ENCODE results near the gene PPP1R13L. TPM values are rescaled to one million over a fixed set of nuclear protein-coding genes. Genes with fewer than 3 reads are reported as not detected.

PPP1R13L gene
- total RNA-seq, 1 donor from 2014 or later, result 56.7 TPM

- no peaks in the 10 kb centered on the region for H3K9me3 Mint-ChIP-seq (ENCODE audit: unreplicated experiment)
- Histone ChIP-seq H3K4me1 (ENCODE audit: insufficient read depth, low read length) (peaks cover 29% of the 10 kb centered on the region), H3K4me2 (ENCODE audit: low read length) (no peak overlapping the region), H3K79me2 (ENCODE audit: insufficient read depth, low read length) (no peaks in the 10 kb centered on the region), H3K36me3 (ENCODE audit: insufficient read depth, low read length) (no peaks in the 10 kb centered on the region), H3K9ac (ENCODE audit: low read length) (no peak overlapping the region), H3K27me3 (ENCODE audit: insufficient read depth, low read length) (no peaks in the 10 kb centered on the region), H2AFZ (ENCODE audit: low read depth, low read length) (no peak overlapping the region), H4K20me1 (ENCODE audit: insufficient read depth, low read length) (no peaks in the 10 kb centered on the region), H3K4me3 (ENCODE audit: insufficient read depth, low read depth, low read length) (no peak overlapping the region), H3K27ac (ENCODE audit: low read depth, low read length) (peak overlapping the region; percentile 13), H3K9me3 (ENCODE audit: insufficient read depth, low read depth, low read length) (no peaks in the 10 kb centered on the region)
- TF ChIP-seq EZH2 (IDR thresholded peaks at IDR 0.05; ENCODE audit: insufficient read depth, low read length), result no peak
- no peak for TF ChIP-seq CTCF (IDR thresholded peaks at IDR 0.05; ENCODE audit: insufficient read depth, low read depth, low read length)
- H3K27ac Mint-ChIP-seq (ENCODE audit: unreplicated experiment), result peak overlapping the region; percentile 83
- DNase-seq (ENCODE audit: low read depth) (peak; percentile 37), FAIRE-seq (no peak)
- peak overlapping the region; percentile 78 for H3K4me3 Mint-ChIP-seq (ENCODE audit: unreplicated experiment)
- H3K36me3 Mint-ChIP-seq (ENCODE audit: low read depth, unreplicated experiment), result no peaks in the 10 kb centered on the region
- H3K27me3 Mint-ChIP-seq (ENCODE audit: low read depth, unreplicated experiment), result no peaks in the 10 kb centered on the region
- H3K4me1 Mint-ChIP-seq (ENCODE audit: low read depth, unreplicated experiment), result peaks cover 10% of the 10 kb centered on the region
These were observed 36.2 kb upstream of the PPP1R13L start for GRCh38 chr19:45440873-45441654.

GRCh38 chr19:45440259-45440638 lies 35.4 kb upstream of the PPP1R13L start:
- Histone ChIP-seq H2AFZ (ENCODE audit: low read depth, low read length) (peak overlapping the region; percentile 62), H3K9me3 (ENCODE audit: insufficient read depth, low read depth, low read length) (no peaks in the 10 kb centered on the region), H3K4me1 (ENCODE audit: insufficient read depth, low read length) (peaks cover 29% of the 10 kb centered on the region), H3K79me2 (ENCODE audit: insufficient read depth, low read length) (no peaks in the 10 kb centered on the region), H3K4me2 (ENCODE audit: low read length) (peak overlapping the region; percentile 84), H3K9ac (ENCODE audit: low read length) (peak overlapping the region; percentile 87), H3K27ac (ENCODE audit: low read depth, low read length) (peak overlapping the region; percentile 81), H4K20me1 (ENCODE audit: insufficient read depth, low read length) (no peaks in the 10 kb centered on the region), H3K27me3 (ENCODE audit: insufficient read depth, low read length) (no peaks in the 10 kb centered on the region), H3K36me3 (ENCODE audit: insufficient read depth, low read length) (no peaks in the 10 kb centered on the region), H3K4me3 (ENCODE audit: insufficient read depth, low read depth, low read length) (peak overlapping the region; percentile 69)
- DNase-seq (ENCODE audit: low read depth) (no peak), FAIRE-seq (no peak)
- Mint-ChIP-seq H3K9me3 (ENCODE audit: unreplicated experiment) (no peaks in the 10 kb centered on the region), H3K27me3 (ENCODE audit: low read depth, unreplicated experiment) (no peaks in the 10 kb centered on the region), H3K4me1 (ENCODE audit: low read depth, unreplicated experiment) (peaks cover 10% of the 10 kb centered on the region), H3K36me3 (ENCODE audit: low read depth, unreplicated experiment) (no peaks in the 10 kb centered on the region), H3K4me3 (ENCODE audit: unreplicated experiment) (peak overlapping the region; percentile 75), H3K27ac (ENCODE audit: unreplicated experiment) (peak overlapping the region; percentile 68)
- no peak for TF ChIP-seq CTCF (IDR thresholded peaks at IDR 0.05; ENCODE audit: insufficient read depth, low read depth, low read length)
- TF ChIP-seq EZH2 (IDR thresholded peaks at IDR 0.05; ENCODE audit: insufficient read depth, low read length), result no peak

Data from astrocyte (in vitro differentiated cells and primary cell).